ENCODE data around the gene TUBGCP4.

GRCh38 chr15:43402255-43402654, 31.4 kb downstream of the TUBGCP4 start:
- TF ChIP-seq SIN3A (IDR thresholded peaks at IDR 0.05; ENCODE audit: borderline replicate concordance, insufficient read depth, low read length) (no peak), POLR2AphosphoS5 (IDR thresholded peaks at IDR 0.05; ENCODE audit: low read depth, low read length) (no peak), REST (IDR thresholded peaks at IDR 0.05; ENCODE audit: insufficient read depth in 1 of 2, low read depth in 2 of 2, low read length in 2 of 2) (no peak), TAF1 (IDR thresholded peaks at IDR 0.05; ENCODE audit: borderline replicate concordance, insufficient read depth, low read length) (no peak)
